CD4-positive, alpha-beta T cell treated with Interleukin-1 beta for 1 hour (primary cell): ENCODE measurements around the gene VGLL4.
A peak's percentile ranks its signal among the peaks of the same experiment; 100 is the strongest.
"Not testable (repeated sequence)": the region's sequence is repeated elsewhere in the genome, so short reads cannot be mapped to it uniquely, and the experiment has no call there.

ENCODE experiments used
- DNase-seq, 2 donors: peaks; one replicate each; pipeline ENCODE4 v3.0.0-alpha.2; 2020 to 2022

The VGLL4 gene

GRCh38 chr3:11604139-11604892 is 39.4 kb downstream of the VGLL4 start:
- no peak for DNase-seq

DNA sequence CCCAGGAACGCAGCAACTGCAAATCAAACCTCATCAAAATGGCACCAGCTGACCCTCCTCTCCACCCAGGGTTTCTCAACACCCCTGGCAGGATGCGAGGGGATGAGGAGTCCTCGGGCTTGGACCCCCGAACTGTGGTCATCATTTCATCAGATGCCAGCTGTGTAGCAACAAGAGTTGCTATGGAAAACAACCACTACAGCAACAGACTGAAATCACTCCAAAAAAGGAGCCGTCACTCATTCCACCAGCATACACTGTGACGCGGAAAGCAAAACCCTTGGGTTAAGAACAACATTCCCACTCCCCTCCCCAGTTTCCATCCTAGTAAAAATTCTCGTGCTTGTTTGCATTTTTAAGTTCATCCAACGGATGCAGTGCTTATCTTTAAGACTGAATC is 40.1 kb downstream of the VGLL4 start:
- no peak for DNase-seq

GRCh38 chr3:11602886-11603527 is 40.7 kb downstream of the VGLL4 start:
- DNase-seq = no peak

GRCh38 chr3:11602239-11602840 is 41.4 kb downstream of the VGLL4 start:
- no peak for DNase-seq

DNA sequence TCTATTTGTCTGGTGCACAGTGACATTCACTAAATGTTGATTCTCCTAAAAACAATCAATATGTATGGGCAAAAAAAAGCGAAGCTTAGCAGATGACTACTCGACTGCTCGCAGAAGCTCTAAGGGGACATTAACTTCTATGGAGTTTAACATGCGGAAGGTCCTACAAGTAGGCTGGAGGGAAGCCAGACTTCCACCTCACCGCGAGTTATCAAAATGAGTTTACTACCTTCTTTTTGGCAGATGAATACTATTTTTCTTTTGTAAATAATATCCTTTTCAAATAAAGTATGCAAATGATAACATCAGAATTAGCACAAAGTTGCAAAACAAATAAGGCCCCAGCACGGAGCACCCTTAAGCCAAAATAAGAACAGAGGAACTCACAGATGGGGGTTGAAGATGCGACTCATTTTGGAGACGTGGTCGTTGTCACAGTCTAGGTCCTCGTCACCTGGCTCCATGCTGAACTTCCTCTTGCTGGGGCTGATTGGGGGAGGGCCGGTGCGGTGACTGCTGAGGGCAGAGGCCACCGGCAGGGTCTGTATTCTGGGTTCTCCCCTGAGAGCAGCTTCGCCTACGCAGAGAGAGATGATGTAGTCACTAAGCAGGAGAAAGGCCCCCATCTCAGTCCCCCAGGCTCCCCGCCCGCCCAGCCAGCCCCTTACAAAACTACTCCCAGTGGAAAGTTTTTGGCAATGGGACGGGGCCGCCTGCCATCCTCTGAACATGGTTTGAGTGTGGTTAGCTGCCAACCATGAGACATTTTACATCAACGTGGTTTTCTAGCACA is 42.1 kb downstream of the VGLL4 start:
- peak in 1 of 2 donors; percentile 60 for DNase-seq

GRCh38 chr3:11600501-11601282 is 43.0 kb downstream of the VGLL4 start:
- no peak for DNase-seq

DNA sequence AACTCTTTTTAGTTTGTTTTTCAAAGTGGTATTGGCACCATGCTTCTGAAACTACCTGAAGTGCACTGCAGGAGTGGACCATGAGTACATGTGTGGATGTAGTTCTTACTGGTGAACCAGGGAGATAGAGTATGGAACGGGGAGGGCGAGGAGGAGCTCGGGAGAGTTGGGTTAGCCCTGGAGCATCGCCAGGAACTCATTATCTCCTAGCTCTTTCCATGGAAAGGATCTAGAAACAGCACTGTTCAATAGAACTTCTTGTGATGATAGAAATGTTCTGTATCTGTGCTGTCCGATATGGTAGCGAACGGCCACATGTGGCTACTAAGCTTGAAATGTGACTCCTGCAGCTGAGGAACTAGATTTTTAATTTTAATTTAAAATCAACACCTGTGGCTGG is 47.3 kb downstream of the VGLL4 start:
- no peak for DNase-seq

- DNase-seq = not testable (repeated sequence)
Measured at GRCh38 chr3:11595024-11595423, 48.7 kb downstream of the VGLL4 start.

DNA sequence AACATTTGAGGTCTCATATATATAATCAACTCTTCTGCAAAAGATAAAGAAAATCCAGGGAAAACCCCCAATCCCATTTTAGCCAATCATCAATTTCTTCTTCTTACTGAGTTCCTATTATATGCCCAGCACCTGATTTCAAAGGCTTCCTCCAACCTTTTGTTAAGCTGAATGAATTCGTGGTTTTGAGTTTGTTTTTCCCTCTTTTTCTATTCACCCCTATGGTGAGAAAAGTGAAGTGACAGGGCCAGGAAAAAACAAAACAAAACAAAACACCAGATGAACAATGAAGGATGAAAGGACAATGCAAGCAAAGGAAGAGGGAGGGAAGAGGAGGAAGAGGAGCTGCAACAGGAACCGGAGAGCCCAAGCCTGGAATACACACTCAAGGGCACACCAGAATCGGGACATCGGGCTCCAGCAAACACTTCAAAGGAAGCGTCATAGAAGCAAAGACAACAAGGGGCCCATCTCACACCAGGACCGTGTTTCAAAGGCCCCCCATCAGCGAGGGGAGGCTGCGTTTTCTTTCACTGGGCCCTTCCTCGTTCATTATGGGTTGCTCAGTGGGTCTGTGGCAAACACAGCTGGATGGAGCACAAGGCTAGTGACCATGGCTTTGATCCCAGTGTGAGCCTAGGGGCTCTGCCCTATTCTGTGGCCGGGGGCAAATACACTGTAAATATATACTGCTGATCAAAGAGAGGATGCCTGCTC is 50.2 kb downstream of the VGLL4 start:
- DNase-seq = no peak

- no peak for DNase-seq
Measured at GRCh38 chr3:11592445-11593298, 51.0 kb downstream of the VGLL4 start.

GRCh38 chr3:11591391-11592282 is 52.1 kb downstream of the VGLL4 start:
- DNase-seq = no peak

DNA sequence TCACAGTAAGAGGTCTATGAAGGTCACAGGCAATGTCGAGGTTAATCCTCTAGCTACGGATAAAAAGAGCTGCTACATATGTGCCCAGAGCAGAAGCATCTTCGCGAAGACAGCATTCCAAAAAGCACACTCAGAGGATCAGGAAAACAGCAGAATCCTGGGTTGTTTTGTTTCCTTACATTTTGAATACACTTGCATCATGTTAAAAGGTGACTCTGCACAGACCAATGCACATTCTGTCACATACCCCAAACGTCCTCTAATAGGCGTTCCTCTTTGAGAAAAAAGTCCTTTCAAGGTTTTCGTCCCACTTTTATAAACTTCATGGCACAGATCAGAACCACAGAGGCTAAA is 52.7 kb downstream of the VGLL4 start:
- no peak for DNase-seq

- no peak for DNase-seq
Measured at GRCh38 chr3:11589706-11590105, 54.0 kb downstream of the VGLL4 start.

GRCh38 chr3:11588755-11589154 is 55.0 kb downstream of the VGLL4 start:
- DNase-seq = no peak

DNA sequence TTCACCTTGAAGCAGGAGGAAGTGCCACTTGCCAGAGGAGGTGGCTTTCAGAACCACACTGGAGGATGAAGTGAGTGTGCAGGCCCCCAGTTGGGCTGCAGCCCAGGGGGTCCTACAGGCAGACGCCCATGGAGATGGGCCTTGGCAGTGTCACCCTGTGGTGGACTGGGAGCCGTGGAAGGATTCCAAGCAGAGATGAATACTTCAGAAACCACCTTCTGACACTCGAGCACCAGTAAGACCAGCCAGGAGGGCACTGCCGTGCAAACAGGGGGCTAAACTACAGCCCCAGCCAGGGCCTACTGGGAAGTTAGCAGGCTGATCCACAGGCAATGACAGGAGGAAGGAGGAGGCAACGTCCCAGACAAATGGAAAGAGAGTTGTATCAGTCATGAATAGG is 55.4 kb downstream of the VGLL4 start:
- DNase-seq = no peak

DNA sequence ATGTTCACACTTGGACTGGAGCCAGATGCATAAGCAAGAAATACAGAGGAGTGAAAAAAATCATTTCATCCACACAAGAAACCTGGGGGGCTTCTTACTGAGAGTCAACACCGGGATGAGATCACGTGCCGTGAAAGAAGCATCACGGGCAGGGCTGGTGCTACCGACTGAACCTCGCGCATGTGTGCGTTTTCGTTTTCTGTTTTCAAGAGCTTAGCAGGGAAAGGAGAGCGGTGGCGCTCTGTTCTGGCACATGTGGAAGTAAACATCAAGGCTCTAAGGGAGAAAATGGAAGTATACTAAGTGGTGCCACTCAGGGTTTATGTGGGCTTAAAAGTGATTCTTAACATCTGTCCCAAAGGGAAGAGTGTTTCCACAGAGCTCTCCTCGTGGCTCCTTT is 55.9 kb downstream of the VGLL4 start:
- DNase-seq = no peak

DNA sequence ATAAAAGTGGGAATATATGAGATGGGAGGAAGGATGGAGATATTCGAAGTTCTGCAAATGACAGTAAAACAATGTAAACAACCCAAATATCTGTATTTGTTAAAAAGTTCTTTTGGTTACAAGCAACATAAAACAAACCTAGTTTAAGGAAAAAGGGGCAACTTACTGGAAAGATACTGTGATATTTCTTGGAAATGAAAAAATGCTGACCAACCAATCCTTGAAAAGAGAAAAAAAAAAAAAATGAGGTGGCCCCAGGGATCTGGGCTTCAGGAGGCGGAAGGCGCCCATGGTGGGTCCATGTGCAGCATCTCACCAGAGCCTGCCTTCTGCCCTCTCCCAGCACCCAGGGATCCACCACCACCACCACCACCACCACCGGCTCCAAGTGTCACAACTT is 59.1 kb downstream of the VGLL4 start:
- DNase-seq = no peak

DNA sequence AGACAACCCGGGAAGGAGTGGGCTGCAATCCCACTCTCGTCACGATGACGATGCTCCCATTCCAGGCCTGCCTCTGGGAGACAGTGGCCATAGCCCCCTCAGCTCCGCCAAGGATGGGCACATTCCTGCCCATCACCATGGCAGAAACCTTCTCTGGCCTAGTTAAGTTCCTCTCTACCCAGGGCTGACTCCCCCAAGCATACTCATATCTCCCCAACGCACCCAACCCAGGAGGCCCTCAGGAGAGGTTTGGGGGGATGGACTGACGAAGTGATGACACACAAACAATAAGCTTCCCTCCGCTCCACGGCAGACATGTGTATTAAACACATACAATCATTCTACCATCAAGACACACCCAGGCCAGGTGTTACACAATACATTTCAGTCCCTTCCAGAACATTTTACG is 60.1 kb downstream of the VGLL4 start:
- DNase-seq = no peak

- DNase-seq = no peak
Measured at GRCh38 chr3:11583235-11583634, 60.5 kb downstream of the VGLL4 start.
